IMR-90 (cell line): ENCODE measurements around the gene DNM3. TPM values are rescaled to one million over a fixed set of nuclear protein-coding genes. Genes with fewer than 3 reads are reported as not detected.

Source experiments
- ATAC-seq: fragments of 200-7000 bp; cut with Tn5 transposase; 2 replicates; pipeline ENCODE4 v1.9.1; 2020; ENCODE audit warnings: low read depth, mild to moderate bottlenecking, moderate library complexity
- BruUV-seq: library from RNA; stranded (reverse); fragments of 400-500 nt; replicated peaks from 2 replicates; lab custom pipeline; 2021; lab: Mats Ljungman, UMichigan
- CTCF ChIA-PET: fragments of 300-600 bp; formaldehyde crosslinking; extraction: SDS; loops from one replicate; lab custom pipeline; 2021; ENCODE audit warnings: antibody characterized with exemption; lab: Yijun Ruan, JAX
- POLR2A ChIA-PET: fragments of 300-600 bp; sonication (Branson Sonifier 250); formaldehyde crosslinking; loops from one replicate; lab custom pipeline; 2022; ENCODE audit warnings: antibody characterized with exemption; ENCODE audit not compliant: unreplicated experiment; lab: Charles Lee
- DNase-seq: peaks from one replicate; pipeline ENCODE4 v3.0.0; 2013
- H2AFZ ChIP-seq: replicated peaks from 2 replicates; pipeline ENCODE3; 2013; ENCODE audit warnings: low read length, mild to moderate bottlenecking; ENCODE audit not compliant: poor library complexity
- H2AK5ac ChIP-seq: 2 replicates; pipeline ENCODE4 v1.6.1; 2013; ENCODE audit warnings: low read depth, low read length, inconsistent platforms
- H2AK9ac ChIP-seq: replicated peaks from 2 replicates; pipeline ENCODE3; 2013; ENCODE audit warnings: mild to moderate bottlenecking, low read depth, low read length, moderate library complexity; ENCODE audit not compliant: poor library complexity
- H2BK120ac ChIP-seq: 2 replicates; pipeline ENCODE4 v1.6.1; 2013; ENCODE audit warnings: low read depth, low read length, inconsistent platforms
- H2BK15ac ChIP-seq: 3 replicates; pipeline ENCODE4 v1.6.1; 2013; ENCODE audit warnings: low read depth, low read length, inconsistent platforms
- H2BK20ac ChIP-seq: 2 replicates; pipeline ENCODE4 v1.6.1; 2013; ENCODE audit warnings: low read depth, mild to moderate bottlenecking, inconsistent platforms, low read length, moderate library complexity
- H2BK5ac ChIP-seq: 2 replicates; pipeline ENCODE4 v1.6.1; 2013; ENCODE audit warnings: mild to moderate bottlenecking, low read depth, low read length, inconsistent platforms; ENCODE audit not compliant: poor library complexity, severe bottlenecking
- H3K14ac ChIP-seq: replicated peaks from 2 replicates; pipeline ENCODE4 v1.6.1; 2013; ENCODE audit warnings: low read depth, low read length, inconsistent platforms
- H3K18ac ChIP-seq: 2 replicates; pipeline ENCODE4 v1.6.1; 2013; ENCODE audit warnings: low read depth, low read length, control low read depth
- H3K23ac ChIP-seq: 2 replicates; pipeline ENCODE4 v1.6.1; 2013; ENCODE audit warnings: low read depth, low read length, inconsistent platforms
- H3K27ac ChIP-seq: 2 replicates; pipeline ENCODE4 v1.5.1; 2013; ENCODE audit warnings: mild to moderate bottlenecking, control low read depth, low read length; ENCODE audit not compliant: insufficient read depth
- H3K27me3 ChIP-seq: 2 replicates; pipeline ENCODE4 v1.6.1; 2013; ENCODE audit warnings: low read length; ENCODE audit not compliant: control insufficient read depth, insufficient read depth
- H3K36me3 ChIP-seq: 2 replicates; pipeline ENCODE4 v1.6.1; 2013; ENCODE audit warnings: low read length, mixed read lengths; ENCODE audit not compliant: control insufficient read depth, insufficient read depth
- H3K4ac ChIP-seq: 2 replicates; pipeline ENCODE4 v1.6.1; 2013; ENCODE audit warnings: low read depth, low read length, inconsistent platforms
- H3K4me1 ChIP-seq: 2 replicates; pipeline ENCODE4 v1.6.1; 2013; ENCODE audit warnings: low read length, mixed read lengths; ENCODE audit not compliant: control insufficient read depth, insufficient read depth
- H3K4me2 ChIP-seq: 2 replicates; pipeline ENCODE4 v1.6.1; 2013; ENCODE audit warnings: low read depth, mild to moderate bottlenecking, control low read depth, low read length, moderate library complexity
- H3K4me3 ChIP-seq: 2 replicates; pipeline ENCODE4 v1.5.1; 2013; ENCODE audit warnings: low read depth, mild to moderate bottlenecking, control low read depth, low read length, moderate library complexity; ENCODE audit not compliant: insufficient read depth
- H3K56ac ChIP-seq: 2 replicates; pipeline ENCODE4 v1.6.1; 2013; ENCODE audit warnings: low read length, inconsistent platforms; ENCODE audit not compliant: insufficient read depth; ENCODE audit errors: extremely low read depth
- H3K79me1 ChIP-seq, 2 experiments: 2 replicates each; pipeline ENCODE4 v1.6.1; 2013; ENCODE audit warnings: low read length in 2 of 2, inconsistent platforms in 1 of 2, low read depth in 1 of 2
- H3K9ac ChIP-seq: 2 replicates; pipeline ENCODE4 v1.6.1; 2013; ENCODE audit warnings: low read depth, low read length, control low read depth
- H3K9me1 ChIP-seq: 2 replicates; pipeline ENCODE4 v1.6.1; 2013; ENCODE audit warnings: low read length, inconsistent platforms; ENCODE audit not compliant: insufficient read depth
- H3K9me3 ChIP-seq: 2 replicates; pipeline ENCODE4 v1.6.1; 2013; ENCODE audit warnings: low read length; ENCODE audit not compliant: control insufficient read depth, insufficient read depth
- H4K20me1 ChIP-seq: 2 replicates; pipeline ENCODE4 v1.6.1; 2013; ENCODE audit warnings: low read length, inconsistent platforms; ENCODE audit not compliant: insufficient read depth
- H4K5ac ChIP-seq: 2 replicates; pipeline ENCODE4 v1.6.1; 2013; ENCODE audit warnings: mild to moderate bottlenecking, low read depth, low read length, control low read depth
- H4K8ac ChIP-seq, 2 experiments: 2 replicates each; pipeline ENCODE4 v1.6.1; 2013; ENCODE audit warnings: low read depth in 2 of 2, low read length in 2 of 2, control low read depth in 1 of 2, inconsistent platforms in 1 of 2
- H4K91ac ChIP-seq: 2 replicates; pipeline ENCODE4 v1.6.1; 2013; ENCODE audit warnings: low read depth, low read length, inconsistent platforms; ENCODE audit not compliant: insufficient read depth
- BHLHE40 ChIP-seq: fragments of 150-350 bp; IDR thresholded peaks from 2 replicates; pipeline ENCODE4 v1.6.1; 2016; ENCODE audit warnings: mild to moderate bottlenecking, low read depth, low read length
- CEBPB ChIP-seq: IDR thresholded peaks from 2 replicates; pipeline ENCODE4 v1.6.1; 2012; ENCODE audit warnings: low read depth, low read length, improper control_type of control experiment
- CHD1 ChIP-seq: IDR thresholded peaks from 2 replicates; pipeline ENCODE4 v1.6.1; 2012; ENCODE audit warnings: low read depth, low read length, improper control_type of control experiment
- CTCF ChIP-seq: conservative IDR thresholded peaks from 2 replicates; pipeline ENCODE4 v1.5.1; 2012; ENCODE audit warnings: mild to moderate bottlenecking, low read depth, low read length, improper control_type of control experiment
- ELK1 ChIP-seq: fragments of 150-350 bp; IDR thresholded peaks from 2 replicates; pipeline ENCODE4 v1.6.1; 2016; ENCODE audit warnings: low read depth, mild to moderate bottlenecking, low read length, moderate library complexity, borderline replicate concordance
- FOS ChIP-seq: fragments of 150-350 bp; IDR thresholded peaks from 2 replicates; pipeline ENCODE4 v1.6.1; 2016; ENCODE audit warnings: low read depth, low read length
- MAFK ChIP-seq: IDR thresholded peaks from 2 replicates; pipeline ENCODE4 v1.6.1; 2012; ENCODE audit warnings: low read depth, low read length, improper control_type of control experiment
- MXI1 ChIP-seq: IDR thresholded peaks from 2 replicates; pipeline ENCODE4 v1.6.1; 2012; ENCODE audit warnings: low read depth, mild to moderate bottlenecking, low read length, moderate library complexity, borderline replicate concordance
- NFE2L2 ChIP-seq: fragments of 150-350 bp; IDR thresholded peaks from 2 replicates; pipeline ENCODE4 v1.6.1; 2016; ENCODE audit warnings: low read depth, mild to moderate bottlenecking, low read length
- POLR2A ChIP-seq: IDR thresholded peaks from 2 replicates; pipeline ENCODE4 v1.6.1; 2012; ENCODE audit warnings: mild to moderate bottlenecking, low read depth, low read length
- RAD21 ChIP-seq: IDR thresholded peaks from 2 replicates; pipeline ENCODE4 v1.6.1; 2012; ENCODE audit warnings: low read length, improper control_type of control experiment
- RCOR1 ChIP-seq: IDR thresholded peaks from 2 replicates; pipeline ENCODE4 v1.6.1; 2012; ENCODE audit warnings: mild to moderate bottlenecking, low read length, improper control_type of control experiment; ENCODE audit not compliant: insufficient replicate concordance
- RFX5 ChIP-seq: IDR thresholded peaks from 2 replicates; pipeline ENCODE4 v1.8.0; 2012; ENCODE audit warnings: low read depth, mild to moderate bottlenecking, low read length, moderate library complexity
- SMC3 ChIP-seq: fragments of 150-350 bp; IDR thresholded peaks from 2 replicates; pipeline ENCODE4 v1.6.1; 2016; ENCODE audit warnings: low read depth, mild to moderate bottlenecking, antibody characterized with exemption, low read length, moderate library complexity
- USF2 ChIP-seq: fragments of 150-350 bp; IDR thresholded peaks from 2 replicates; pipeline ENCODE4 v1.6.1; 2017; ENCODE audit warnings: mild to moderate bottlenecking, antibody characterized with exemption, low read length, low read depth
- WGBS, 2 experiments: methylation state at CpG; one replicate each; pipeline versions ENCODE4 v1.1.5 to v1.1.7; 2013; ENCODE audit warnings: missing lambda C conversion rate in 2 of 2; ENCODE audit not compliant: insufficient read length in 1 of 2; ENCODE audit errors: extremely low coverage in 2 of 2; 5-methylcytosine and 5-hydroxymethylcytosine counted together
- dilution Hi-C: fragments of 300-500 bp; cut with HindIII; formaldehyde crosslinking; loops from one replicate; pipeline ENCODE4 v1.14.3; 2018; ENCODE audit warnings: low sequenced_read_pairs; ENCODE audit not compliant: unreplicated experiment
- in situ Hi-C: fragments of 300-500 bp; cut with MboI; formaldehyde crosslinking; loops from 3 replicates; pipeline ENCODE4 v1.14.3; 2019; ENCODE audit warnings: low sequenced_read_pairs, inconsistent platforms, mixed read lengths
- intact Hi-C: fragments of 100-400 bp; cut with micrococcal nuclease; formaldehyde crosslinking; loops from 2 replicates; pipeline ENCODE4 v1.10.0; 2022
- polyA plus RNA-seq, 3 experiments: library from polyadenylated mRNA; depleted of rRNA; stranded (reverse); fragments of >200 nt; gene quantifications; 2 replicates each; pipeline ENCODE4 v1.2.3, GENCODE V29; 2012; ENCODE audit warnings: low replicate concordance in 1 of 3
- total RNA-seq: library from RNA; depleted of rRNA; stranded (reverse); fragments of >200 nt; gene quantifications from 2 replicates; pipeline ENCODE4 v1.2.3, GENCODE V29; 2012

DNM3 gene
- total and polyA plus RNA-seq, 2 of the 4 experiments (the other 2 are of a cell fraction), result 0.36 TPM

- H3K9me1 ChIP-seq, result 0 out of 2 replicates have a peak, but pooled peaks cover 3% of the 10 kb centered on the region
- no peak overlapping the region; the same call in 1 of the 2 replicates for H3K18ac ChIP-seq
- no peaks in the 10 kb centered on the region for H3K36me3 ChIP-seq
- no peak overlapping the region for H2BK20ac ChIP-seq
- POLR2A ChIA-PET, result no interaction called here
- H2BK5ac ChIP-seq, result no peak overlapping the region
- TF ChIP-seq BHLHE40 (no peak), RFX5 (no peak), CEBPB (no peak), ELK1 (no peak), CHD1 (no peak), FOS (no peak), CTCF (no peak), RCOR1 (no peak), SMC3 (no peak), MXI1 (no peak), MAFK (no peak), POLR2A (no peak), NFE2L2 (no peak), RAD21 (no peak), USF2 (no peak)
- H2AK9ac ChIP-seq, result no peak overlapping the region
- H2AK5ac ChIP-seq, result no peak overlapping the region
- H4K8ac ChIP-seq, result no peak overlapping the region
- CTCF ChIA-PET, result interaction anchor here (0.7 kb wide), 1 partner anchor 12 kb away, joined by 3 read pairs; no protein-coding TSS in a partner anchor
- no peak overlapping the region for H3K9ac ChIP-seq
- no peak overlapping the region; the same call in 1 of the 2 replicates for H4K91ac ChIP-seq
- no TSS peak for BruUV-seq
- no peak overlapping the region for H3K27ac ChIP-seq
- no peak overlapping the region for H4K5ac ChIP-seq
- H3K4me2 ChIP-seq, result no peak overlapping the region; the same call in 1 of the 2 replicates
- DNase-seq (no peak), ATAC-seq (no peak; the same call in 1 of the 2 replicates)
- H3K9me3 ChIP-seq, result no peaks in the 10 kb centered on the region
- no peak overlapping the region for H3K4me3 ChIP-seq
- no peak overlapping the region for H2AFZ ChIP-seq
- H2BK15ac ChIP-seq, result no peak overlapping the region
- H2BK120ac ChIP-seq, result peak overlapping the region; percentile 53; the same call in 1 of the 2 replicates
- H3K23ac ChIP-seq, result no peak overlapping the region
- no CpG with 5 or more reads among the region's 1 CpG for WGBS, 2 experiments
- intact Hi-C loops (no loop called here), in situ Hi-C loops (no loop called here), dilution Hi-C loops (no loop called here)
- H3K4me1 ChIP-seq, result peaks cover 3% of the 10 kb centered on the region; the same call in 1 of the 2 replicates
- H3K56ac ChIP-seq, result no peak overlapping the region
- no peaks in the 10 kb centered on the region for H3K79me1 ChIP-seq
- H3K27me3 ChIP-seq, result no peaks in the 10 kb centered on the region
- H4K20me1 ChIP-seq, result no peaks in the 10 kb centered on the region
- no peak overlapping the region for H3K4ac ChIP-seq
- H3K14ac ChIP-seq, result no peak overlapping the region
Observed at GRCh38 chr1:172083191-172083590, 241.9 kb downstream of the DNM3 start.
